DND-41 (cell line): ENCODE measurements around the gene RANBP17.

Experiments used
- ATAC-seq: fragments of 200-7000 bp; cut with Tn5 transposase; 3 replicates; pipeline ENCODE4 v1.9.1; 2021; ENCODE audit warnings: low read depth; ENCODE audit not compliant: insufficient read depth
- DNase-seq: peaks from one replicate; pipeline ENCODE4 v3.0.0-alpha.2; 2020
- H2AFZ ChIP-seq: 2 replicates; pipeline ENCODE4 v1.6.0; 2012; ENCODE audit warnings: low read depth, low read length
- H3K27ac ChIP-seq: 2 replicates; pipeline ENCODE4 v1.5.1; 2012; ENCODE audit warnings: low read length, inconsistent platforms
- H3K27me3 ChIP-seq: fragments of 200-600 bp; sonication (generic); 2 replicates; pipeline ENCODE4 v1.6.0; 2012; ENCODE audit warnings: low read length, mild to moderate bottlenecking, inconsistent platforms; ENCODE audit not compliant: insufficient read depth, poor library complexity
- H3K36me3 ChIP-seq: 2 replicates; pipeline ENCODE4 v1.5.1; 2012; ENCODE audit warnings: low read length, inconsistent platforms; ENCODE audit not compliant: insufficient read depth
- H3K4me1 ChIP-seq: 2 replicates; pipeline ENCODE4 v1.5.1; 2012; ENCODE audit warnings: mild to moderate bottlenecking, low read length; ENCODE audit not compliant: insufficient read depth
- H3K4me2 ChIP-seq: 2 replicates; pipeline ENCODE4 v1.6.0; 2012; ENCODE audit warnings: mild to moderate bottlenecking, moderate library complexity, low read length, inconsistent platforms; ENCODE audit not compliant: insufficient read depth
- H3K4me3 ChIP-seq, 2 experiments: fragments of 200-600 bp in 1 of 2; shearing (Covaris generic) in 1 of 2; 2 replicates each; pipeline ENCODE4 v1.5.1; 2012 to 2016; ENCODE audit warnings: inconsistent platforms in 2 of 2, low read length in 2 of 2, mild to moderate bottlenecking in 2 of 2, low read depth in 1 of 2, moderate library complexity in 1 of 2
- H3K79me2 ChIP-seq: 2 replicates; pipeline ENCODE4 v1.6.0; 2012; ENCODE audit warnings: low read length, inconsistent platforms; ENCODE audit not compliant: insufficient read depth
- H3K9ac ChIP-seq: 2 replicates; pipeline ENCODE4 v1.6.0; 2012; ENCODE audit warnings: low read depth, mild to moderate bottlenecking, inconsistent platforms, low read length, moderate library complexity
- H3K9me3 ChIP-seq: 2 replicates; pipeline ENCODE4 v1.5.1; 2012; ENCODE audit warnings: low read length, moderate library complexity, mild to moderate bottlenecking, inconsistent platforms; ENCODE audit not compliant: insufficient read depth, severe bottlenecking
- H4K20me1 ChIP-seq: 2 replicates; pipeline ENCODE4 v1.6.0; 2012; ENCODE audit warnings: low read length; ENCODE audit not compliant: insufficient read depth
- EZH2 ChIP-seq: IDR thresholded peaks from 3 replicates; pipeline ENCODE4 v1.6.1; 2012; ENCODE audit warnings: borderline replicate concordance, low read depth, mild to moderate bottlenecking, moderate library complexity, low read length, inconsistent platforms; ENCODE audit not compliant: severe bottlenecking
- TF ChIP-seq, protein P1 (sequence below): IDR thresholded peaks from 2 replicates; pipeline ENCODE4 v1.5.1; 2012; ENCODE audit warnings: borderline replicate concordance, low read length, moderate library complexity, mild to moderate bottlenecking; ENCODE audit not compliant: poor library complexity, severe bottlenecking; ENCODE audit errors: extremely low read depth

The RANBP17 gene

DNA sequence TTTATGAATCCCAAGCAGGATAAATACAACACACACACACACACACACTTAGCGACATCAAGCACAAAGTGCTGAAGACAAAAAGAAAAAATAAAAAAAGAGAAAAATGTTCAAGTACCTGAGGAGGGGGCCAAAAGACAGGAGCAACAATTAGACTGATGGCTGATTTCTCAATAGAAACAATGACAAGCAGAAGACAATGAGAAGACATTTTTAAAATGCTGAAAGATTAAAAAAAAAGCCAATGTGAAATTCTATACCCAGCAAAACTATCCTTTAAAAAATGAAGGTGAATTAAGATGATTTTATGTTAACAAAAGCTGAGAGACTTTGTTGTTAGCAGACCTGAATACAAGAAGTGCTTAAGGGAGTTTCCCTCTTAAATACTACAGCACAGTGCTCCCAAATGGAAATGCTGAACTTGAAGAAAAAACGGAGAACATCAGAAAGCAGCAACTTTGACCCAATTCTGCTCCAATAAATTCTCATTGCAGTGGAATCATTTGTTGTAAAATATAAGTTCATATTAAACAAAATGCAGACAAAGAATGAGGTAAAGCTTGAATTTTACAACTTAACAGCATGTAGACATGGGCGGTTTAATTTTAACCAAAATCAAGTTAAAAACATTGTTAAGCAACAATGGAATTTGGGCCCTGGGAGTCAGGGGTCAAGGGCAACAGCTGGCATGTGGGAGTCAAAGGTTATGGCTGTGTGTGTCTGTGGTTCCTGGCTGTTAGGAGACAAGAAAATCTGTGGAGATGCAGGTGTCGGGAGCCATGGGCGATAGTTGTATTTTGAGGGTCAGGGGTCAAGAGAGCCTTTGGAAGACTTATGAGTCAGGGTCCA lies 776 bp upstream of the RANBP17 start:
- Histone ChIP-seq H3K9ac (no peak overlapping the region), H3K27me3 (no peaks in the 10 kb centered on the region), H2AFZ (no peak overlapping the region), H3K36me3 (no peaks in the 10 kb centered on the region), H3K27ac (no peak overlapping the region), H3K4me2 (no peak overlapping the region), H3K9me3 (peaks cover 5% of the 10 kb centered on the region), H4K20me1 (no peaks in the 10 kb centered on the region), H3K4me3 (no peak overlapping the region), H3K4me1 (no peaks in the 10 kb centered on the region), H3K79me2 (no peaks in the 10 kb centered on the region)
- TF ChIP-seq, protein P1, sequence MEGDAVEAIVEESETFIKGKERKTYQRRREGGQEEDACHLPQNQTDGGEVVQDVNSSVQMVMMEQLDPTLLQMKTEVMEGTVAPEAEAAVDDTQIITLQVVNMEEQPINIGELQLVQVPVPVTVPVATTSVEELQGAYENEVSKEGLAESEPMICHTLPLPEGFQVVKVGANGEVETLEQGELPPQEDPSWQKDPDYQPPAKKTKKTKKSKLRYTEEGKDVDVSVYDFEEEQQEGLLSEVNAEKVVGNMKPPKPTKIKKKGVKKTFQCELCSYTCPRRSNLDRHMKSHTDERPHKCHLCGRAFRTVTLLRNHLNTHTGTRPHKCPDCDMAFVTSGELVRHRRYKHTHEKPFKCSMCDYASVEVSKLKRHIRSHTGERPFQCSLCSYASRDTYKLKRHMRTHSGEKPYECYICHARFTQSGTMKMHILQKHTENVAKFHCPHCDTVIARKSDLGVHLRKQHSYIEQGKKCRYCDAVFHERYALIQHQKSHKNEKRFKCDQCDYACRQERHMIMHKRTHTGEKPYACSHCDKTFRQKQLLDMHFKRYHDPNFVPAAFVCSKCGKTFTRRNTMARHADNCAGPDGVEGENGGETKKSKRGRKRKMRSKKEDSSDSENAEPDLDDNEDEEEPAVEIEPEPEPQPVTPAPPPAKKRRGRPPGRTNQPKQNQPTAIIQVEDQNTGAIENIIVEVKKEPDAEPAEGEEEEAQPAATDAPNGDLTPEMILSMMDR: no peak
- no peak for TF ChIP-seq EZH2
- ATAC-seq: no peak
- no peak for DNase-seq

DNA sequence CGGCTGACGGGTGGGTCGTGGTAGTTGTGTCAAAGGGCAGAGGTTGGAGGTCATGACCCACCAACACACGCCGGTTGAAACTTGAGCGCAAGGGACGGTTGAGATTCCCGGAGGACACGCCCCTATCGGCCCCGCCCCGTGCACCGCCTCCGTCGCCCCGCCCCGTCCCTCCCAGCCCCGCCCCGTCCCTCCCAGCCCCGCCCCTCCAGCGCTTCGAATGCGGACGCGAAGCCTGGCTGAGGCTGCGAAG lies 226 bp upstream of the RANBP17 start:
- Histone ChIP-seq H3K9ac (no peak overlapping the region), H3K4me1 (no peaks in the 10 kb centered on the region), H3K4me3 (no peak overlapping the region)

DNA sequence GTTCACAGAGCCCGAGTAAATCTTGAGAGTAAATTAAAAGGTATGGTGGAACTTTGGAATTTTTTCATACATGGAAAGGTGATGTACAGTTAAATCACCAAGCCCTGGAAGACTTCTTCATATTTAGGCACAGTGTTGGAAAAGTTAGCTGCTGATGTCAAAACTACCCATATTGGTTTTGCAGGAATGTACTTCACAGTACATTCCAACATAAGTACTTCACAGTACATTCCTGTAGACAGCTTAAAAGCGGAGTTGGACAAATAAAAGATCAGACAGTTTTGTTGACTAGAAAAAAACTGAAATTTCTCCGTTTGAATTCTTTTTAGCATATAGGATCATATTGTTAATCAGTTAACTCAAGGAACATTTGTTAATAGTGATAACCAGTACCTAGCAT lies 1.8 kb downstream of the RANBP17 start:
- Histone ChIP-seq H2AFZ (no peak overlapping the region), H3K9me3 (peaks cover 5% of the 10 kb centered on the region), H3K4me3 (no peak overlapping the region), H3K9ac (no peak overlapping the region), H3K27me3 (no peaks in the 10 kb centered on the region), H3K4me1 (no peaks in the 10 kb centered on the region), H4K20me1 (no peaks in the 10 kb centered on the region), H3K4me2 (no peak overlapping the region), H3K79me2 (no peaks in the 10 kb centered on the region), H3K36me3 (no peaks in the 10 kb centered on the region), H3K27ac (no peak overlapping the region)
- ATAC-seq (no peak), DNase-seq (no peak)
- TF ChIP-seq, protein P1: no peak

More for the DNA sequence above, 226 bp upstream of the RANBP17 start:
- ATAC-seq: no peak
- H3K27ac ChIP-seq: no peak overlapping the region
- H2AFZ ChIP-seq: no peak overlapping the region
- peaks cover 5% of the 10 kb centered on the region for H3K9me3 ChIP-seq
- H3K27me3 ChIP-seq: no peaks in the 10 kb centered on the region
- H3K36me3 ChIP-seq: no peaks in the 10 kb centered on the region
- TF ChIP-seq EZH2: no peak
- TF ChIP-seq, protein P1: no peak
- H3K4me2 ChIP-seq: no peak overlapping the region
- no peak for DNase-seq
- H4K20me1 ChIP-seq: no peaks in the 10 kb centered on the region
- no peaks in the 10 kb centered on the region for H3K79me2 ChIP-seq

DNA sequence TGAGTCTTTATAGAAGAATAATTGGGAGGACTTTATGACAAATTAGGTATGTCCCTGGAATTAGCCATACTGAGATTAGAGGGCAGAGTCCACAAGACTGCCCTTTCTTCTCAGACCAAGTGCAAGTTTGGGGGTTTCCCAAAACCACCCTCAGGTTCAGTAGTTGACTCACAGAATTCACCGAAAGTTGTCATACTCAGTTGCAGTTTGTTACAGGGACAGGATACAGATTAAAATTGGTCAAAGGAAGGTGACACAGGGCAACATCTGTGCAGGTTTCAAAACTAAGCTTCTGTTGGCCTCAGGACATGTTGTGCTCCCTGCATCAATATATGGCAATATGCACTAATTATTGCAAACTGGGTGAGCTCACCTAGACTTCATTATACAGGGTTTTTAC lies 3.8 kb downstream of the RANBP17 start:
- DNase-seq (no peak), ATAC-seq (no peak)
- TF ChIP-seq, protein P1: no peak
- TF ChIP-seq EZH2: no peak
- no peak overlapping the region for H3K4me2 ChIP-seq
- no peaks in the 10 kb centered on the region for H3K36me3 ChIP-seq
- H3K9me3 ChIP-seq: peaks cover 5% of the 10 kb centered on the region
- no peaks in the 10 kb centered on the region for H3K27me3 ChIP-seq
- no peaks in the 10 kb centered on the region for H3K79me2 ChIP-seq
- no peaks in the 10 kb centered on the region for H3K4me1 ChIP-seq
- no peak overlapping the region for H2AFZ ChIP-seq
- no peak overlapping the region for H3K9ac ChIP-seq
- no peak overlapping the region for H3K4me3 ChIP-seq
- no peak overlapping the region for H3K27ac ChIP-seq
- no peaks in the 10 kb centered on the region for H4K20me1 ChIP-seq
